HFF-Myc (cell line): ENCODE data around the gene GLB1L.

Experiments used
- DNase-seq: peaks from one replicate; pipeline ENCODE4 v3.0.0-alpha.2; 2011; ENCODE audit warnings: low read depth; ENCODE audit errors: extremely low read depth
- H3K4me3 ChIP-seq: replicated peaks from 2 replicates; pipeline ENCODE4 v1.5.1; 2011; ENCODE audit warnings: low read depth, mild to moderate bottlenecking, control low read depth, low read length
- TF ChIP-seq, protein P1 (sequence below): IDR thresholded peaks from 2 replicates; pipeline ENCODE4 v1.5.1; 2012; ENCODE audit warnings: mild to moderate bottlenecking, low read depth, low read length, control low read depth; ENCODE audit errors: missing control alignments

Gene GLB1L

GRCh38 chr2:219234331-219234730 is 10.9 kb downstream of the GLB1L start:
- TF ChIP-seq, protein P1, sequence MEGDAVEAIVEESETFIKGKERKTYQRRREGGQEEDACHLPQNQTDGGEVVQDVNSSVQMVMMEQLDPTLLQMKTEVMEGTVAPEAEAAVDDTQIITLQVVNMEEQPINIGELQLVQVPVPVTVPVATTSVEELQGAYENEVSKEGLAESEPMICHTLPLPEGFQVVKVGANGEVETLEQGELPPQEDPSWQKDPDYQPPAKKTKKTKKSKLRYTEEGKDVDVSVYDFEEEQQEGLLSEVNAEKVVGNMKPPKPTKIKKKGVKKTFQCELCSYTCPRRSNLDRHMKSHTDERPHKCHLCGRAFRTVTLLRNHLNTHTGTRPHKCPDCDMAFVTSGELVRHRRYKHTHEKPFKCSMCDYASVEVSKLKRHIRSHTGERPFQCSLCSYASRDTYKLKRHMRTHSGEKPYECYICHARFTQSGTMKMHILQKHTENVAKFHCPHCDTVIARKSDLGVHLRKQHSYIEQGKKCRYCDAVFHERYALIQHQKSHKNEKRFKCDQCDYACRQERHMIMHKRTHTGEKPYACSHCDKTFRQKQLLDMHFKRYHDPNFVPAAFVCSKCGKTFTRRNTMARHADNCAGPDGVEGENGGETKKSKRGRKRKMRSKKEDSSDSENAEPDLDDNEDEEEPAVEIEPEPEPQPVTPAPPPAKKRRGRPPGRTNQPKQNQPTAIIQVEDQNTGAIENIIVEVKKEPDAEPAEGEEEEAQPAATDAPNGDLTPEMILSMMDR = no peak
- H3K4me3 ChIP-seq = no peak overlapping the region
- DNase-seq = no peak

GRCh38 chr2:219230059-219230540 is 15.1 kb downstream of the GLB1L start:
- no peak for DNase-seq
- peak overlapping the region; percentile 89 for H3K4me3 ChIP-seq
- TF ChIP-seq, protein P1 = no peak

DNA sequence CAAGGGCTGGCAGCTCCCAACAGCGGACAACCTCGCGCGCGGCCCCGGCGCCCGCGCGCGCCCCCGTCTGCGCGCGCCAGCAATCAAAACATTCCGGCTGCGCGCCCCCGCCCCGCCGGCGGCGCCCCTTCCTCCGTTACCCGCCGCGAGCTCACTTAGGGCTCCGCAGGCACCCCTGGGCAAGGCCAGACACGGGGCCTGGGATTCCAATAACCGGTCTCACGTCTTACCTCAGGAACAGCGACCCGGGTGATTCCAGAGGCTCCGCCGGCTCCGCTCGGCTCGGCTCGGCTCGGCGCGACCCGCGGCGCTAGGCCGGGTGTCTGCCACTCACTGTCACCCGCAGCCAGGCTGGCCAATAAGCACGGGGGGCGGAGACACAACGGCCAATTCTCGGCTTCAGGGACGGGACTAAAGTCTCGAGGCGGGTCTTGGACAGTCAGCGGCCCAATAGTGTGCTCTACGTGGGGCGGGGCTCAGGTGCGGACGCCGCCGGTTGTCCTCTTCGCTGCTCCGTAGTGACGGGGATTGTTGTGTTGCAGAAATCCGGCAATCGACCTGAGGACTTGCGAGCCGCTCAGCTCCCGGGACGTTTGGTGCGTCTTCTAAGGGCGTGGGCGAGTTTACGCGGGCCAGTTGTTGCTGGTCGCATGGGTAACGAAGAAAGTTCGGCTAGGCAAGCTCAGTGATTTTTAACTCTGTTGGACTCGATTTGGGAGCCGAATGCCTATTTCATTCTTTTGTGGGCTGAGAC is 15.8 kb downstream of the GLB1L start, which contains the start of the genes ANKZF1 and ATG9A:
Gene ANKZF1 (plus strand): TSS at position 502 of the 754 bp plus-strand sequence. CDS start 452 bp downstream, outside the sequence.
Gene ATG9A (minus strand): TSS at position 332 of the 754 bp plus-strand sequence. CDS start 1,612 bp downstream, outside the sequence.
- DNase-seq = peak; percentile 93
- TF ChIP-seq, protein P1 = no peak
- H3K4me3 ChIP-seq = peak within 1 kb of the TSS; percentile 89

DNA sequence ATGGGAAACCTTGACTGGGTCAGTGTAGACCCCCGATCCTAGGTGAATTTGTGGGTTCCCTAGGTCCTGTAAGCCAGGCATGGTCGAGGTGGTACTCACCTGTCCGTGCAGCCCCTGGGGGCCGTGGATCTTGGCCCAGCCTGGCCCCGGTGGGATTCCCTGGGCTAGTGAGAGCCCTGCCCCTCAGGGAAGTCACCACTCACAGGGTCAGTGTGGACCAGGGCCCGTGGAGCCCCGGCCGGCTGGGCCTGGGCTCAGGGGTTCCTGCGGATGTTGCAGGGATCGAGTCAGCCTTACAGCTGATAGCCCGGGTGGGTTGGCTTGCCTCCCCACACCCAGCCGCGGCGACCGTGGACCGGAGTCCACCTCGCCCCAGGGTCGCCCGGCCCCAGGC is 16.3 kb downstream of the GLB1L start:
- TF ChIP-seq, protein P1 = no peak
- no peak for DNase-seq
- peak overlapping the region; percentile 89 for H3K4me3 ChIP-seq

DNA sequence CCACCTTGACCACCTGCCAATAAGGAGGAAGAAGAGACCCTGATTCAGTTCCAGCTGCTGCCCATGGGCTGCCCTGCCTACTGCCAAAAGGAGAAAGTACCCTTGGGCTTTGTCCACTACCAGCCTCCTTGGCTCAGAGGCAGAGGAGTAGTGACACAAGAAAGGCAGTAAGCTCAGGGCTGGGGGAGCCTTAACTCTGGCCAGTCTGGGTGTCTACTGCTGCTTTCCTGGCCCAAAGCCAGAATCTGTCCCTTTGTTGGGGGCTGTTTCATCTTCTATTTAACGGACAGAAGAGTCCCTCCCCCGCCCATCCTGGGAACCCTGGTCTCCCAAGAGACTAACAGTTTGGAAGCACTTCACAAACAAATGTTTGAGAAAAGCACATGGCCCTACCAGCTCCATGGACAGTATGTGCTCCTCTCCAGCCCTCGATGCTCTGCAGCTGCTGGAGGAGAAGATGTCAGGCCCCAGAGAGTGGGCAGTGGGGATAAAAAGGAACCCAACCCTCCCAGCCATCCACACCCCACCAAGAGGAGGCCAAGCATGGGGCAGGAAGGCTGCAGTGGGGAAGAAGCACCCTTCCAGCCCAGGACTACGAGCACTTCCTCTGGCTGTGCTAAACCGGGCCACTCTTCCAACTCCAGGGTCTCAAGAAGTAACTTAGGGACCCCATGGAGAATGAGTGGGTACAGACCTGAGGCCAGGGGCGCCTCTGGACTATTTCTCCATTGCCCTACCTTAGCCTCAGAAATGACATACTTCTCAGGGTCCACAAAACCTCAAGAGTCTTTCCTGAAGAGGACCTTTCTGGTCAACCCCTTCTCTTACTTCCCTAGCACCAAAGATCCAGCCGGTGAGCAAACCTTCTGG is 17.0 kb downstream of the GLB1L start:
- no peak for DNase-seq
- TF ChIP-seq, protein P1 = no peak

GRCh38 chr2:219225350-219225749 is 19.9 kb downstream of the GLB1L start:
- TF ChIP-seq, protein P1 = no peak
- no peak for DNase-seq
- H3K4me3 ChIP-seq = no peak overlapping the region

More for the DNA sequence above, 17.0 kb downstream of the GLB1L start:
- H3K4me3 ChIP-seq = peak overlapping the region; percentile 89
